Fibroblast of lung (primary cell): ENCODE data around the gene MADCAM1. TPM values are rescaled to one million over a fixed set of nuclear protein-coding genes. Genes with fewer than 3 reads are reported as not detected.

Experiments used
- DNase-seq, 2 donors: peaks; one replicate each; pipeline versions ENCODE4 v3.0.0 to v3.0.0-alpha.2; 2010; ENCODE audit warnings: low read depth in 2 of 2
- H2AFZ ChIP-seq: 2 replicates; pipeline ENCODE4 v1.5.1; 2012; ENCODE audit warnings: low read length, control low read depth, inconsistent platforms
- H3K27ac ChIP-seq: 2 replicates; pipeline ENCODE4 v1.5.1; 2011; ENCODE audit warnings: low read length, control low read depth; ENCODE audit not compliant: insufficient read depth
- H3K27me3 ChIP-seq: 2 replicates; pipeline ENCODE4 v1.5.1; 2011; ENCODE audit warnings: mild to moderate bottlenecking, low read length; ENCODE audit not compliant: control insufficient read depth, insufficient read depth
- H3K36me3 ChIP-seq: 2 replicates; pipeline ENCODE4 v1.5.1; 2011; ENCODE audit warnings: low read length; ENCODE audit not compliant: control insufficient read depth, insufficient read depth
- H3K4me1 ChIP-seq: 2 replicates; pipeline ENCODE4 v1.5.1; 2011; ENCODE audit warnings: low read length; ENCODE audit not compliant: control insufficient read depth, insufficient read depth; ENCODE audit errors: extremely low read depth
- H3K4me2 ChIP-seq: 2 replicates; pipeline ENCODE4 v1.5.1; 2011; ENCODE audit warnings: low read length, control low read depth; ENCODE audit not compliant: insufficient read depth; ENCODE audit errors: extremely low read depth
- H3K4me3 ChIP-seq, 4 experiments: fragments of 200-600 bp in 1 of 4; sonication (generic) in 1 of 4; replicated peaks in 1 of 4; 2 replicates each; pipeline ENCODE4 v1.5.1; 2011 to 2016; ENCODE audit warnings: low read length in 4 of 4, low read depth in 3 of 4, mild to moderate bottlenecking in 3 of 4, control low read depth in 2 of 4, inconsistent platforms in 1 of 4, mixed read lengths in 1 of 4; ENCODE audit not compliant: insufficient read depth in 1 of 4; ENCODE audit errors: control extremely low read depth in 1 of 4
- H3K79me2 ChIP-seq: 2 replicates; pipeline ENCODE4 v1.5.1; 2012; ENCODE audit warnings: mild to moderate bottlenecking, low read length, inconsistent platforms; ENCODE audit not compliant: control insufficient read depth, insufficient read depth
- H3K9ac ChIP-seq: 2 replicates; pipeline ENCODE4 v1.5.1; 2011; ENCODE audit warnings: mild to moderate bottlenecking, low read length, control low read depth; ENCODE audit not compliant: insufficient read depth
- H3K9me3 ChIP-seq: 2 replicates; pipeline ENCODE4 v1.5.1; 2012; ENCODE audit warnings: low read depth, low read length; ENCODE audit not compliant: control insufficient read depth, insufficient read depth
- H4K20me1 ChIP-seq: 2 replicates; pipeline ENCODE4 v1.5.1; 2011; ENCODE audit warnings: low read length; ENCODE audit not compliant: control insufficient read depth, insufficient read depth; ENCODE audit errors: extremely low read depth
- EZH2 ChIP-seq: IDR thresholded peaks from 2 replicates; pipeline ENCODE4 v1.5.1; 2012; ENCODE audit warnings: low read length, control low read depth, mild to moderate bottlenecking; ENCODE audit errors: missing control alignments
- polyA plus RNA-seq, 2 donors: library from polyadenylated mRNA; depleted of rRNA in 1 of 2; stranded (reverse) in 1 of 2; unstranded in 1 of 2; fragments of >200 nt; gene quantifications; 2 replicates each; pipeline ENCODE4 v1.2.1, GENCODE V29; 2011 to 2012; ENCODE audit warnings: missing spikeins in 1 of 2
- total RNA-seq: library from RNA; depleted of rRNA; stranded (reverse); fragments of >200 nt; gene quantifications from 2 replicates; pipeline ENCODE4 v1.2.1, GENCODE V29; 2014
- TF ChIP-seq, protein P1 (sequence below), 2 donors: IDR thresholded peaks in 1 of 2; conservative IDR thresholded peaks in 1 of 2; 1 replicate in 1 of 2; 2 replicates in 1 of 2; pipeline ENCODE4 v1.5.1; 2011 to 2012; ENCODE audit warnings: low read length in 2 of 2, control low read depth in 1 of 2, inconsistent platforms in 1 of 2, low read depth in 1 of 2, mild to moderate bottlenecking in 1 of 2

The MADCAM1 gene
- total and polyA plus RNA-seq, 2 donors (not counting 1 experiment from before 2014, with no cell fraction given): 0.17 TPM; not detected in 1

- H3K4me3 ChIP-seq: peak overlapping the region; percentile 18 to 55 (median 36)
- H3K4me2 ChIP-seq: peak overlapping the region; percentile 35
- no peak overlapping the region for H3K27ac ChIP-seq
- H3K9me3 ChIP-seq: no peaks in the 10 kb centered on the region
- no peaks in the 10 kb centered on the region for H3K79me2 ChIP-seq
- H3K4me1 ChIP-seq: no peaks in the 10 kb centered on the region
- no peak overlapping the region for H3K9ac ChIP-seq
- TF ChIP-seq EZH2: peak; percentile 82
- TF ChIP-seq, protein P1, sequence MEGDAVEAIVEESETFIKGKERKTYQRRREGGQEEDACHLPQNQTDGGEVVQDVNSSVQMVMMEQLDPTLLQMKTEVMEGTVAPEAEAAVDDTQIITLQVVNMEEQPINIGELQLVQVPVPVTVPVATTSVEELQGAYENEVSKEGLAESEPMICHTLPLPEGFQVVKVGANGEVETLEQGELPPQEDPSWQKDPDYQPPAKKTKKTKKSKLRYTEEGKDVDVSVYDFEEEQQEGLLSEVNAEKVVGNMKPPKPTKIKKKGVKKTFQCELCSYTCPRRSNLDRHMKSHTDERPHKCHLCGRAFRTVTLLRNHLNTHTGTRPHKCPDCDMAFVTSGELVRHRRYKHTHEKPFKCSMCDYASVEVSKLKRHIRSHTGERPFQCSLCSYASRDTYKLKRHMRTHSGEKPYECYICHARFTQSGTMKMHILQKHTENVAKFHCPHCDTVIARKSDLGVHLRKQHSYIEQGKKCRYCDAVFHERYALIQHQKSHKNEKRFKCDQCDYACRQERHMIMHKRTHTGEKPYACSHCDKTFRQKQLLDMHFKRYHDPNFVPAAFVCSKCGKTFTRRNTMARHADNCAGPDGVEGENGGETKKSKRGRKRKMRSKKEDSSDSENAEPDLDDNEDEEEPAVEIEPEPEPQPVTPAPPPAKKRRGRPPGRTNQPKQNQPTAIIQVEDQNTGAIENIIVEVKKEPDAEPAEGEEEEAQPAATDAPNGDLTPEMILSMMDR (conservative IDR thresholded peaks at IDR 0.05 in 1 of 2, IDR thresholded peaks at IDR 0.05 in 1 of 2; ENCODE audit: low read depth in 1 of 2, low read length in 2 of 2): no peak
- H4K20me1 ChIP-seq: no peaks in the 10 kb centered on the region
- peak; percentile 27 to 28 for DNase-seq
- peaks cover 12% of the 10 kb centered on the region for H3K27me3 ChIP-seq
- H3K36me3 ChIP-seq: no peaks in the 10 kb centered on the region
- no peak overlapping the region for H2AFZ ChIP-seq
These were observed 36.4 kb upstream of the MADCAM1 start for GRCh38 chr19:459724-460511.

DNA sequence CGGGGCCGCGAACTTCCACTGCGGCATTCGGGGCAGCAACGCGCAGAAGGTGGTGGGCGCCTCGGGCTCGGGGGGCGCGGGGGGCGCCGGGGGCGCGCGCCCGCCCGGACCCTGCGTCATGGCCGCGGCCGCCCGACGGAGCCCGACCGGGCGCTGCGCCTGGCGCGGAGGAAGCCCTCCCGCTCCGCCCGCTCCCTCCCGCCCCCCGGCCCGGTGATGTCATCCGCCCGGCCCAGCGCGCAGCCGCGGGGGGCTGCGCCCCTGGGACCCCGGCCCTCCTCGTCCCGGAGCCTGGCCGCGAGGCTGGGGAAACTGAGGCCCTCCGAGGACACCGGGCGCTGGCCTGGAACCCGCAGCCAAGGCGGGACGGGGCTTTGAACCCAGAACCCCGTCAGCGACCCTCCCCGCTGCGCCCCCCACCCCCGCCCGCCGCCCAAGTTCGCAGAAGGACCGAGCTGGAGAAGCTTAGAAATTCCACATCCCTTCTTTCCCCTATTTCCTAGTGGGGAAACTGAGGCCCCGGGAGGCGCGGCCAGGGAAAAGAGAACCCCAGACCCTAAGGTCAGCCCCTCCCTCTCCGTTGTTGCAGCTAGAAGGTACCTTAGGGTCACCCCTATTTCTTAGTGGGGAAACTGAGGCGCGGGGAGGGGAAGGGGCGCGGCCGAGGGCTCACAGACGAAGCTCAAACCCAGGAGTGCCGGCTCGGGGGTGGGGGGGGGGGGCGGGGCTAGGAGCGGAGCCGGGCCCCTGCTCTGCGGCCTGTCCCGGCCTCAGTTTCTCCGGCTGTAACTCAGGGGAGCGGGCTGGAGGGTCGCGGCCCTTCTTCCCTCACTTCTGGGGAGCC lies 35.2 kb upstream of the MADCAM1 start, which contains the start of gene SHC2:
TSS of gene SHC2 (minus strand) at position 157 of the 844 bp plus-strand sequence. CDS start at position 120, 37 bp downstream.
- no peaks in the 10 kb centered on the region for H3K79me2 ChIP-seq
- peak within 1 kb of the TSS; percentile 18 to 55 (median 36) for H3K4me3 ChIP-seq
- no peak for DNase-seq
- H3K4me2 ChIP-seq: peak within 1 kb of the TSS; percentile 35
- TF ChIP-seq, protein P1 (conservative IDR thresholded peaks at IDR 0.05 in 1 of 2, IDR thresholded peaks at IDR 0.05 in 1 of 2; ENCODE audit: low read depth in 1 of 2, low read length in 2 of 2): no peak
- peak; percentile 64 for TF ChIP-seq EZH2
- no peaks in the 10 kb centered on the region for H3K36me3 ChIP-seq
- no peaks in the 10 kb centered on the region for H4K20me1 ChIP-seq
- H3K9me3 ChIP-seq: no peaks in the 10 kb centered on the region
- H3K9ac ChIP-seq: no peak within 1 kb of the TSS
- no peak within 1 kb of the TSS for H3K27ac ChIP-seq
- no peaks in the 10 kb centered on the region for H3K4me1 ChIP-seq
- H3K27me3 ChIP-seq: peaks cover 12% of the 10 kb centered on the region
- H2AFZ ChIP-seq: no peak within 1 kb of the TSS
